NCI-H187 treated with DMSO at 0.1 percent for 48 hours (cell line): ENCODE results near the gene TENT5C.
"Not testable (repeated sequence)": the region's sequence is repeated elsewhere in the genome, so short reads cannot be mapped to it uniquely, and the experiment has no call there.

Experiments used
- DNase-seq: peaks from one replicate; lab custom pipeline; 2025; lab: John Stamatoyannopoulos, UW

The TENT5C gene

DNA sequence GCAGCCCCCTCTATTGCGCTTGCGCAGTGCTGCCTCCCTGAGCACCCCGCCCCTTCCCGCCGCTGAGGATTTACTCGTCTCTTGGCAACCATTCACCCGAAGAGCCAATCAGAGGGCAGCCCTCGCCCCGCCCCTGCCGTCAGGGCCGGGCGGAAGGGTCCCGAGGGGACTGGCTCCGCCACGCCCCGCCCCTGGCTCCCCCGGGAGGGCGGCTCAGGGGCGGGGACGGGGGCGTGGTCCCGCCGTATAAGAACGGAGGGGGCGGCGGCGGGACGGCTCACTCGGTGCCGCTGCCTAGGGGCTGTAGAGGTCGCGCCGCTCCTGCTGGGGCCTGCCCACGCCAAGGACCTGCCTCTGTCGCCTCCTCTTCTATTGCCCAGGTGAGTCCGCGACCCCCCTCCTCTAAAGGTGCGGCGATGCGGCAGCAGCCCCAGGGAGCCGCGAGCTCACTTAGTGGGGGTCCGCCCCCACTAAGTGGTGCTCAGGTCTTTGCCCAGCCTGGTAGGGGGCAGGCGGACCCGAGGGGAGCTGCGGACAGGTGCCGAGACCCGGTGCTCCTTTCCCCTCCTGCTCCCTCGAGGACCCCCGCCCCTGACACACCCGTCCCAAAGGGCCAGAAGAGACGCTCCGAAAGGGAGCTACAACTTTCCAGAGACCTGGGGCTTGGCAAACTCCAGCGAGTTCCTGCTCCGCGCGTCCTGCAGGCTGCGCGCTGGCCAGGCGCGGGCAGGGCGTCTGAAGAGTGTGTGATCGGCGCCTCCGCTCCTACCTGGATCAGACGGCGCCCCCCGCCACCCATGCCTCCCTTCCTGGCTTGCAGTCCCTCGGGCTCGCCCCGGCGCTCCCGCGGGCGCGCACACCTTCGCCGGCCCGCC lies at the start of gene TENT5C:
TSS of gene TENT5C (plus strand) at position 275 of the 875 bp plus-strand sequence. CDS start 16,821 bp downstream, outside the sequence.
- peak; percentile 90 for DNase-seq

DNA sequence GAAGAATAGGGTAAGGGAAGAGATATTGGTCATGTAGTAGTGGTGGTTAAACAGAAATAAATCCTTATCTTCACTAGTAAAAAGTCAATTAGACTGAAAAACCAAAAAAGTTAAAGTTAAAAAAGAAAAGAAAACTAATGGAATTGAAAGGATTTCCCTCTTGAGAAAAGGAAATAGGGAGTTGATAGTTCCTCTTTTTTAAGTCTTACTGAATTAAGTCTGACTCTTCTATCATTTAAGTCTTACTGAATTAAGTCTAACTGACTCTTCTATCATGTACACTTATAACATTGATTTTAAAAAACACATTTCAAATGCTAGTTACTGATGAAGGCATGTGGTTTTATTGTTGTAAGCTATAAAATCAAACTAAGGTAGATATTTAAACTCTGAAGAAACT lies 49.5 kb upstream of the TENT5C start:
- DNase-seq: no peak

DNA sequence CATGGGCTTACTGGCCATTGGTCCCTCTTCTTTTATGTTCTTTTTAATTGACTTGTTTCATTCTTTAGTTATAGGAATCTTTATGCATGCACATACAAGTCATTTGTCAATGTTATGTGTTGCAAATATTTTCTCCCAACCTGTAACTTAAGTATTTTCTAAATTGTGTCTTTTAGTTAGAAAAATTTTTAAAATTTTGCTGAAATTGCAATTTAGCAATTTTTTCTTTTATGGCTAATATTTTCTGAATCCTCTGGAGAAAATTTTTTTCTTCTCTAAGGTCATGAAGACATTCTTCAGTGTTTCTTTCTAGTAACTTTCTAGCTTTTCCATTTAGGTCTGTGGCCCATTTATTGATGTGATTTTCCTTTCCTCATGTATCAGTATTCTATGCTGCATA lies 48.9 kb upstream of the TENT5C start:
- DNase-seq: no peak

GRCh38 chr1:117558451-117558850 lies 47.4 kb upstream of the TENT5C start:
- not testable (repeated sequence) for DNase-seq

DNA sequence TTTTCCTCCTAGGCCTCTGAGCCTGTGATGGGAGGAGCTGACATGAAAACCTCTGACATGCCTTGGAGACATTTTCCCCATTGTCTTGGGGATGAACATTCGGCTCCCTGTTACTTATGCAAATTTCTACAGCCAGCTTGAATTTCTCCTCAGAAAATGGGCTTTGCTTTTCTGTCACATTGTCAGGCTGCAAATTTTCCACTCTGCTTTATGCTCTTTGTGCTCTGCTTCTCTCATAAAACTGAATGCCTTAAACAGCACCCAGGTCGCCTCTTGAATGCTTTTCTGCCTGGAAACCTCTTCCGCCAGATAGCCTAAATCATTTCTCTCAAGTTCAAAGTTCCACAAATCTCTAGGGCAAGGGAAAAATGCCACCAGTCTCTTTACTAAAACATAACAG lies 46.7 kb upstream of the TENT5C start:
- DNase-seq: no peak

DNA sequence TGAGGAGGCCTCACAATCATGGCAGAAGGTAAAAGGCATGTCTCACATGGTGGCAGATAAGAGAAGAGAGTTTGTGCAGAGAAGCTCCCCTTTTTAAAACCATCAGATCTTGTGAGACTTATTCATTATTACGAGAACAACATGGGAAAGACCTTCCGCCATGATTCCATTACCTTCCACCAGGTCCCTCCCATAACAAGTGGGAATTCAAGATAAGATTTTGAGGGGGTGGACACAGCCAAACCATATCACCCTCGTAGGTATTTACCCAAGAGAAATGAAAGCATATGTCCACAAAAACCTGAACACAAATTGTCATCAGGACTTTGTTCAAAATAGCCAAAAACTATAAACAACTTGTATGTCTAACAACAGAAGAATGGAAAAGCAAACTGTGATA lies 45.9 kb upstream of the TENT5C start:
- DNase-seq: no peak

- DNase-seq: no peak
Measured at GRCh38 chr1:117561071-117561470, 44.8 kb upstream of the TENT5C start.

- DNase-seq: no peak
Measured at GRCh38 chr1:117561551-117561950, 44.3 kb upstream of the TENT5C start.

DNA sequence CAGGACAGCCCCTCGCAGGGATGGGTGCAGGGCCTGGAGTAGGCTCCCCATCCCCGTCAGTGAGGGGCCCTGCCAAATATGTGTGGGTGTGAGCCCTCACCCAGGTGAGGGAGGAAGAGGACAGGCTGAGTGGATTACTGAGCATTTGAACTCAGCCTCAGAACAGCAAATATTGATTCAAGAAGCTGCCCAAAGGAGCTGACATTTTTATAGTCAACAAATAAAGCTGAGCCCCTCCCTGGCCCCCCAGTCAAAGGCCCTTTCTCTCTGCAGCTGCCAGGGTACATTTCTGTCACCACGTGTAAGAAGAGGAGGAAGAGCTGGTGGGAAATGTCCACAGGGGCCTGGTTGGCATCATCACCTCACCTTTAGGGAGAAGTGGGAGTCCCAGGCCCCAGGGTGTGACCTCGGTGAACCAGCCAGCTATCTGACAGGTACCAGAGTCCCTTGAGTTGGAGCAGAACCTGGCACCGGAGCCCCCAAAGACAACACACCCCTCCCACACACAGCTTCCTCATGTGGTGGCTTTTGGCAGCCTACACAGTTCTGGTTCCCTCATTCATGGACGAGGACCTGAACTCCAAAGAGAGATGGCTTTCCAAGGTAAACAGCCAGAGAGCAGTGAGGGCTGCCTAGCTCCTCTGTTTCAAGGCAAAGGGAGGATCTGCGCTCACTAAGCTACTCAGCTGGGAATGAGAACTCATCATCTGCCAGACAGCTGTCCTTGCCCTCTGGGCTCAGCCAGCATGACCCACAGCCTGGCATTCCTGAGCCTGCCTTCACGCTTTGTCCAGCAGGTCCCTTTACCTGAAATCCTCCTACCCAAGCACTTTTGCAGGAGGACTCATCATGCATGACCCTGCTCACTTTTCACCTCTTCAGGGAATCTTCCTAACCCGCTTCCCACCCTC lies 43.0 kb upstream of the TENT5C start:
- no peak for DNase-seq

DNA sequence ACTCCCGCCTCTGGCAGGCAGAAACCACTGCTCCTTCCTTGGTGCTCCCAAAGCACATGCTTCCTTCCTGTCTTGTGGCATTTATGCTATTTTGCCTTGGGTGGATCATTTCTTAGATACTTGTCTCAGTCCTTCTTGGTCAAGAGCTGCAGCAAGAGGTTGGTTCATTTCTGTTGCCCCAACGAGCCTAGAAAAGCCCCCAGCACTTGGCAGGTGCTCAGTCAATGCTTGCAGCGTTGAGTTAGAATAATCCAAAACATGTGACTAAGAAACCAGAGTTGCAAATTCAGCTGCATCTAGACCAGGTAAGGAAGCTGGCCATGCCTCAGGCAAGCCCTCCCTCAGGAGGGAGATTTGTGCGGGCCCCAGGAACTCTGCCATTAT lies 42.4 kb upstream of the TENT5C start:
- DNase-seq: no peak

DNA sequence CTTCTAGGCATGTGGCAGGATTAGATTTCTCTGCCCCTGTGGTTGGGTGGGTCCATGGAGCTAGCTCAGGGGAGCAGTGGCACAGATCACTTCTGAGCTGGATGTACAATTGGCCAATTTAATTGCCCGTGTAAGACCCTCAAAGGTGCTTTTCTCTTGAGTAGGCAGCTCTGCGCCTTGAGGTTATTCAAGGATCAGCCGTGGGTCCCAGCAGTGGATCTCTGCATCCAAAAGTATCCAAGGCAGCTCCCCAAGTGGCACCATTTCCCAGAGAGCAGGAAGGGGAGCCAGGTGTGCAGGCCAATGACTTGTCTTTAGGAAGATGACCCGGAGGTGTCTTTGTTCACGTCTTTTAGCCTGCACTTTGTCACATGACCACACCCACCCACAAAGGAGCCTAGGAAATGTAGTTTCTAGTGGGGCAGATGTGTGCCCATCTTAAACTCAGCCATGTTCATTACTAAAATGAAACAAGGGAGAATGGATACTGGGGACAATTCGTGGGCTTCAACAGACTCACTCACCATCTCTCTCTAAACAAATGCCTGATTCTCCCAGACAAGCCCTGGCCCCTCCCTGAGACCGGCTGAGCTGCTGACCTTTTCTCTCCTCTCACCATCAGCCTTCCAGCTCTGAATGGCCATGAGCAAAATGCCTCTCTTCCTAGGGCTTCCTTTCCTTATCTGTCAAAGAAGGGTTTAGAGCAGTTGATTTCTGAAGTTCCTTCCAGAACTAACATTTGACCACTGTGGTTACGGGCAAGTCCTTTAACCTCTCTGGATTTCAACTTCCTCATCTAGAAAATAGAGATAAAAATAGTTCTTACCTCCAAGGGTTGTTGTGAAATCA lies 41.4 kb upstream of the TENT5C start:
- DNase-seq: no peak

DNA sequence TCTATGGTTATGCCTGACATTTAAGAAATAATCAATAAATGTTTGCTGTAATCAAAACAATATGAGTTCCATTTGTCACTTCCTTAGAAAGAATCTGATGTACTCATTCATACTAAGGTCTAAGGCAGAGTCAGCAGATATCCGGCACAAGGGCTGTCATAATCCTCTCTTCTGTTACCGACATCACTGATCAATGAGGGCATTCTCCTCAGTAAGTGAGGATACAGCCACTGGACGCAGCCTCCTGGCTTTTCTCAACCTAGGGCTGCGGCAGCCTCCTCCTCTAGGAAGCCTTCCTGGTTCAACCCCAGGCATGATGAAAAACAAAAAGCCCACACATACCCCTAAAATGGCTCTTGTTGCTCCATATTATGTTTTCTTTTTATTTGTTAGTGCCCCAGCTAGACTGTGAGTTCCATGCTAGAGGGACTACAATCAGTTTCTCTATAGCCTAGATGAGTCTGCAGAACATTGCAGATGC lies 40.7 kb upstream of the TENT5C start:
- DNase-seq: no peak

- DNase-seq: no peak
Measured at GRCh38 chr1:117565745-117566455, 39.9 kb upstream of the TENT5C start.

DNA sequence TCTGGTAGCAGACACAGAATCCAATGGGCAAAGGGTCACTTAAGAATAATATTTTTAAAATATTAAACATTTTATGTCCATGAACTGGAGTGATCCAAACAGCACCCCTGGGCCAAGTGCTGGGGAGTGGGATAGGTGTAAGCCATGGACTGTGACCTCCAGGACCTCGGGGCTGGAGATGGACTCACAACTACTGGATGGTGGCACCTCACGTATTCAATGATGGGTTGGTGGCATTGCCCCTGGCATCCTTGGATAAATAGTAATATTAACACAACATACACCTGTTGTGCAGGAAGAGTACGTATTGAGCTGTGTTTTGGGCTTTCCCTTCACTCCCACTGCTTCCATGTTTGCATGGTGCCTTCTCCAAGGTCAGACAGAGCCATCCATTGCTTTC lies 39.3 kb upstream of the TENT5C start:
- no peak for DNase-seq

DNA sequence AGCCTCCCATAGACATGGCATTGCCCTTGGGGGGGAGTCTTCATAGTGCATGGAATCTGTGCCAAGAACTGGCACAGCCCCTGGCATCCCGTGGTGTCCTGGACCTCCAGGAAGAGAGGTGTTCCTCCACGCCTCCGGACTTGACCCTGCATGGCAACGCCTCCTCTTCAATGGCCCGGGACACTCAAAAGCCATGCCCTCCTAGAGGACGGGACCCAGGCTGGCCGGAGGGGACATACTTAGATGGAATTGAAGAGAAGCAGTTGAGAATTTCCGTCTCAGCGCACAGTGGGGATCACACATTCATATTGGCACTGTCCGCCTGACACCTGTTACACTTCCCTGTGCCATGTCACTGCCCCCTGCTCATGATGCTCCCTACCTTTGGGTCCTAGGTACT lies 38.4 kb upstream of the TENT5C start:
- no peak for DNase-seq

GRCh38 chr1:117567976-117568375 lies 37.9 kb upstream of the TENT5C start:
- no peak for DNase-seq

GRCh38 chr1:117568999-117569398 lies 36.8 kb upstream of the TENT5C start:
- no peak for DNase-seq

- no peak for DNase-seq
Measured at GRCh38 chr1:117569856-117570255, 36.0 kb upstream of the TENT5C start.

GRCh38 chr1:117570988-117571409 lies 34.8 kb upstream of the TENT5C start:
- peak; percentile 76 for DNase-seq

GRCh38 chr1:117571496-117571895 lies 34.4 kb upstream of the TENT5C start:
- DNase-seq: no peak

DNA sequence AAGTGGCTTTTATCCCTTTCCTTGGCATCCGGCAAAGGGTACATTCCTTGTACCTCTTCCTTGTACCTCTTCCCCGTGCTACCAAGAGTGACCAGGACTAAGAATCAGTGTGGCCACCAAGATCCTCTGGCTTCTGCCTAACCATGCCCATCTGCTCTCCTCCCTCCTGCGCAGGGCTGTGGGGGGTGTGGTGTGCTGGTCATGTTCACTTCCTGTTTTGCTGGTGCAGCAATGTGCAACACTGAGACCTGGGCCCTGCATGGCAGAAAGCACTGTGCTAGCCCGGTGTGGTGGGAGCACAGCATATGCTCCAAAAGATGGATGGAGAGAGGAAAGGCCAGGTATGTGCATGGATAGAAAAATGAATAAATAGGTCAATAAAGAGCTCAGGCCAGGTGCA lies 33.3 kb upstream of the TENT5C start:
- DNase-seq: no peak
